LNCaP clone FGC (cell line): ENCODE data around the gene UBAC2.

Experiments used
- DNase-seq: peaks from one replicate; pipeline ENCODE4 v3.0.0-alpha.2; 2011; ENCODE audit warnings: low read depth
- H3K4me3 ChIP-seq: 2 replicates; pipeline ENCODE4 v1.5.1; 2011; ENCODE audit warnings: mild to moderate bottlenecking, low read depth, low read length, control low read depth
- TF ChIP-seq, protein P1 (sequence below): IDR thresholded peaks from 2 replicates; pipeline ENCODE4 v1.5.1; 2012; ENCODE audit warnings: mild to moderate bottlenecking; ENCODE audit not compliant: control insufficient read depth, insufficient read depth; ENCODE audit errors: extremely low read depth

Gene UBAC2

DNA sequence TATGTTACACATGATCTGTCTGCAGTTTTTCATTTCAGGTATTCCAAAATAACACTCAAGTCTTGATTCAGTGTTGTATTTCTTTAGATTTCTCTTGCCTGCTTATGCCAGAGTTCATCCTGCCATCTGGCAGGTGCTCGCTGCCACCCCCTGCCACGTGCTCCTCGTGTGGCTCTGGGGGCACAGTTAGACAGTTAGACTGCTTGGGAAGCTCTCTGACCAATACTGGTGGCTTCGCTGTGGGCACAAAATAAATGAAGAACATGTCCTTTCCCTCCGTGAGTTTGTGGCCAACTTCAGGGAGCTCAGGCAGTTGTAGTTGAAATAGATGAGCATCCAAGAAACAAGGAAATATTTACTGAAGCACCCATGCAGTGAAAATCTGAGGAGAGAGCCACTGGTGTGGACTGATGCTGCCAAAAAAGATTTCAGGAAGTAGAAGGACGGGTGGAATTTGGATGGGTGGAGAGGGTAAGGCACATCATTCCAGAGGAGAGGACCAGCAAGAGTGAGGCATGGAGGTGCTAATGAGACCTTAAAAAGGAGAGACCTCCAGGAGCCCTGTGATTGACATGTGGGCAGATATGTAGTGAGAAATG is 144.1 kb downstream of the UBAC2 start:
- TF ChIP-seq, protein P1, sequence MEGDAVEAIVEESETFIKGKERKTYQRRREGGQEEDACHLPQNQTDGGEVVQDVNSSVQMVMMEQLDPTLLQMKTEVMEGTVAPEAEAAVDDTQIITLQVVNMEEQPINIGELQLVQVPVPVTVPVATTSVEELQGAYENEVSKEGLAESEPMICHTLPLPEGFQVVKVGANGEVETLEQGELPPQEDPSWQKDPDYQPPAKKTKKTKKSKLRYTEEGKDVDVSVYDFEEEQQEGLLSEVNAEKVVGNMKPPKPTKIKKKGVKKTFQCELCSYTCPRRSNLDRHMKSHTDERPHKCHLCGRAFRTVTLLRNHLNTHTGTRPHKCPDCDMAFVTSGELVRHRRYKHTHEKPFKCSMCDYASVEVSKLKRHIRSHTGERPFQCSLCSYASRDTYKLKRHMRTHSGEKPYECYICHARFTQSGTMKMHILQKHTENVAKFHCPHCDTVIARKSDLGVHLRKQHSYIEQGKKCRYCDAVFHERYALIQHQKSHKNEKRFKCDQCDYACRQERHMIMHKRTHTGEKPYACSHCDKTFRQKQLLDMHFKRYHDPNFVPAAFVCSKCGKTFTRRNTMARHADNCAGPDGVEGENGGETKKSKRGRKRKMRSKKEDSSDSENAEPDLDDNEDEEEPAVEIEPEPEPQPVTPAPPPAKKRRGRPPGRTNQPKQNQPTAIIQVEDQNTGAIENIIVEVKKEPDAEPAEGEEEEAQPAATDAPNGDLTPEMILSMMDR = no peak
- H3K4me3 ChIP-seq = no peak overlapping the region
- DNase-seq = no peak

DNA sequence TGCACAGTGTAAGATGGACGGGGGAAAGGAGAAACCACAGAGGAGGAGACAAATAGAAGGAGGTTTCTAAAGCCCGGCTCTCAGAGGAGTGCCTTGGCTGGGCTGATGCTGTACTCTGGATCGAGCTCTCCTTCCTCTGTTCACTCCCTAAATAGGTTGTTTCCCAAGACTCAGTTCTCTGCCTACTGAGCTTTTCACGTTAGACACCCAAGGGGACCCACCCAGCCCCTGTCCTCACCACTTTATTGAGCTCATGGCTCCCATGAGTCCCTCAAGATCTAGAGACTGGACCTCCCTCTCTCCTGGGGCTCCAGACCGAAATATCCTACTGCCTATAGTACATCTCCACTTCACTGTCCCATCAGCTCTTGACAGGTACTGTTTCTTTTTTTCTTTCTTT is 144.7 kb downstream of the UBAC2 start:
- TF ChIP-seq, protein P1 = no peak

DNA sequence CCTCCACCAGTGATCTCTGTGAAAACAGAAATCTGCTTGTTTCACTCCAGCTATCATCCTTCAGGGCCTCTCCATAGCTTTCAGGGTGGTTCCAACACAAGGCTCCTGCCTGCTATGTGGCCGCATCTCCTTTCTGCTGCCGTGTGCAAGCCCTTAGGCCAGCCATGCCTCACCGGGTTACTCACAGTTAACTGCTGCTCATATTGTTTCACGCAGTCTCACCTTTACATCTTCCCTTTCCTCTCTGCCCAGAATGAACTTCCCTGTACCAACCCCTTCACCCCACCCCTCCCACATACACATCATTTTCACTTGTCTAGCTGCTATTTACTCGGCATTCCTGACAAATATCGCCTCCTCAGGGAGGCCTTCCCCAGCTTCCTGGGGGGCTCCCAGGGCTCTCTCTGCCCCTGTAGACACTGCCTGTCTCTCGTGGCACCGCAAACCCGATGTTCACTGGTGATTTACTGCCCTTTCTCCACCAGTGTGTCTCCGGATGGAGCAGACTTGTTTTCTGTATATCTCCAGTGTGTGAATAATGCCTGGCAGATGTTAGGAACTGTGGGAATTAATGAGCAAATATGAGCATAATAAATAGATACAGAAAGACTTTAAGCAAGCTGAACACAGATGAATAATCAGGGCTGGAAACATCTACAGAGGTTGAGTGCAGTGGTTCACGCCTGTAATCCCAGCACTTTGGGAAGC is 145.8 kb downstream of the UBAC2 start:
- TF ChIP-seq, protein P1 = no peak
- no peak for DNase-seq
- no peak overlapping the region for H3K4me3 ChIP-seq

More for the DNA sequence above, 144.7 kb downstream of the UBAC2 start:
- no peak for DNase-seq
- H3K4me3 ChIP-seq = no peak overlapping the region

DNA sequence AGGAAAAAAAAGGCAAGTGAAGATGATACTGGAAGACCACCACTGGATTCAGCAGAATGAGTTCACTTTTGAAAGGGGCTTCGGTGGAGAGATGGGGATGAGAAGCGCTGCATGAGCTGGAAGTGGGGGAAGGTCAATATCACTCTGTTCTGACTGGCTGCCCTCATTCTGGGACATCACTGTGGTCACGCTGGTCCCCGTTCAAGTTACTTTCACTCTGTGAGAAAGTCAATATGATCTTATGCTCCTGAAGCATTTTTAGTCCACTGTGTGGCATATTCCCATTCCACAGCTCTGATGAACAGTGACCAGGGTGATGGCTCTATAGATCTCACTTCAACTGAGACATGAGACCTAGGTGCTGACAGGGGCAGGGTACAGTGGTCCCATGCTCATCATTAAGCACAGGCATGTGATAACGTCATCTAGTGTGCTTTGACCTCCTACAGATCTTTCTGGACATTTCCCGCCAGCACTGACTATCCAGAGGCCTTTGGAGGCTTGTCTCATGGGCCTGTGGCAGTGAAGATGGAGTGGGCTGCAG is 146.8 kb downstream of the UBAC2 start:
- no peak for DNase-seq
- no peak overlapping the region for H3K4me3 ChIP-seq
- TF ChIP-seq, protein P1 = no peak

DNA sequence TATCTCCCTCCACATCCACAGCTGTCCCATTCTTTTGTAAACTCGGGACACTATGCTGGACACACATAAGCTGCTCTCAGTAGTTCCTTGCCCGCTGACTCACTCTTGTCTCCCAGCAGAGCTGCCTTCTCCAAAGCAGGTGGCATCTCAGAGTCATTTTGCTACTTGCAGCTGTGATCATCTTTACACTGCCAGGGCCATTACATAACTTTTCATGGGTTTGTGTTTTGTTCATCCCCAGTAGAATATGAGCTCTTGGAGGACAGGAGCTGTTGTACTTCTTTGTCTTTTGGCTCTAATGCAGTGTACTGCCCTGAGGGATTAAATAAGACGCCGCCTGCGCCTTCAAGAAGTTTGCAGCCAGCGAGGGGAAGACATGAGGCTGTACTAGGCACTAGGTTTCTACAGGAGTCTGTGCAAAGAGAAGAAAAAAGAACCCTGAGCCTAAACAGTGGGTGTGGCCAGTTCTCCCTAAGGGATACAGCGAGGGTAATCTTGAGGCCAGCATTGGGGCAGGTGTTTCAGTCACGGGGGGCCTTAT is 147.3 kb downstream of the UBAC2 start:
- H3K4me3 ChIP-seq = no peak overlapping the region
- no peak for DNase-seq
- TF ChIP-seq, protein P1 = no peak

DNA sequence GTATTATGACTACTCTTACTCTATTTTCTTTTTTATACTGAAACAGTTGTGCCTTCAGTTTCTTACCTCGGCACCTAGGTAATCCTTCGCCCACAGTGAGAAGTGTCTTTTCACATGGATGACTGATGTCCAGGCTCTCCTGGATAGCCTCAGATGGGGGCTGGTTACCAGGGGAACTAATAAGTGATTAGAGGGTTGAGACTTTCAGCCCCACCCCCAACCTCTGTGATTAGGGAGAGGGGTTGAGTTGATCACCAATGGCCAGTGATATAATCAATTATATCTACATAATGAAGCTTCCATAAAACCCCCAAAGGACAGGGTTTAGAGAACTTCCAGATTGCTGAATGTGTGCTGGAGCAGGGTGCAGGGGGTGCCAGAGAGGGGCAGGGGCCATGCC is 149.5 kb downstream of the UBAC2 start:
- DNase-seq = no peak
- H3K4me3 ChIP-seq = no peak overlapping the region

More for the DNA sequence above, 149.5 kb downstream of the UBAC2 start:
- TF ChIP-seq, protein P1 = no peak
